Heart left ventricle (tissue), 13 donors: ENCODE measurements around the gene TIAM2.

Experiments
- POLR2A ChIP-seq, 2 donors: fragments of 450-650 bp; IDR thresholded peaks; one replicate each; pipeline ENCODE4 v1.6.1; 2017; ENCODE audit warnings: antibody characterized with exemption in 2 of 2, mild to moderate bottlenecking in 2 of 2, moderate library complexity in 2 of 2
- TF ChIP-seq, protein P1 (sequence below), 12 donors: fragments of 200-600 bp; sonication (generic) in 4 of 12; IDR thresholded peaks; one replicate each; pipeline versions ENCODE4 v1.5.0 to v1.8.0; 2018 to 2022; ENCODE audit warnings: antibody characterized with exemption in 12 of 12, mild to moderate bottlenecking in 5 of 12
- donor health status: ischemic (EF 13 %, LVEDD 7.1; RV severe dilation, severe dysfunction).
- donor health status: DM: no; HTN: yes; CAD: no.
- donor health status: DM: no; HTN: no; CAD: no.
- donor health status: ischemic (EF 25% LVEDD 6.9; RV normal size, moderate dysfunction).
- donor health status: ischemic (EF 25% LVEDD 5.7; RV mildly dilated, moderate dysfunction).
- donor health status: ischemic (EF 35%, LVEDD 5.7; RV mildly dilated, moderate dysfunction).
- donor health status: nonischemic (EF 11% LVEDD 7.7; RV severe dilation, severe dysfunction).
- donor health status: DM: yes; HTN: yes; CAD: no.
- donor health status: PGD.
- donor health status: ischemic (EF 29% LVEDD 5.4; RV normal size, mild dysfunction).
- donor health status: nonischemic (EF 23%, LVEDD 6.1; RV moderate dilation, normal function).

- no peak for TF ChIP-seq POLR2A (IDR thresholded peaks at IDR 0.05)
- TF ChIP-seq, protein P1, sequence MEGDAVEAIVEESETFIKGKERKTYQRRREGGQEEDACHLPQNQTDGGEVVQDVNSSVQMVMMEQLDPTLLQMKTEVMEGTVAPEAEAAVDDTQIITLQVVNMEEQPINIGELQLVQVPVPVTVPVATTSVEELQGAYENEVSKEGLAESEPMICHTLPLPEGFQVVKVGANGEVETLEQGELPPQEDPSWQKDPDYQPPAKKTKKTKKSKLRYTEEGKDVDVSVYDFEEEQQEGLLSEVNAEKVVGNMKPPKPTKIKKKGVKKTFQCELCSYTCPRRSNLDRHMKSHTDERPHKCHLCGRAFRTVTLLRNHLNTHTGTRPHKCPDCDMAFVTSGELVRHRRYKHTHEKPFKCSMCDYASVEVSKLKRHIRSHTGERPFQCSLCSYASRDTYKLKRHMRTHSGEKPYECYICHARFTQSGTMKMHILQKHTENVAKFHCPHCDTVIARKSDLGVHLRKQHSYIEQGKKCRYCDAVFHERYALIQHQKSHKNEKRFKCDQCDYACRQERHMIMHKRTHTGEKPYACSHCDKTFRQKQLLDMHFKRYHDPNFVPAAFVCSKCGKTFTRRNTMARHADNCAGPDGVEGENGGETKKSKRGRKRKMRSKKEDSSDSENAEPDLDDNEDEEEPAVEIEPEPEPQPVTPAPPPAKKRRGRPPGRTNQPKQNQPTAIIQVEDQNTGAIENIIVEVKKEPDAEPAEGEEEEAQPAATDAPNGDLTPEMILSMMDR (IDR thresholded peaks at IDR 0.05) = no peak
Measured at GRCh38 chr6:155297669-155298068, 302.6 kb downstream of the TIAM2 start.
